Sigmoid colon (tissue), 4 donors: ENCODE data around the gene TMEM156.

ENCODE experiments used
- CTCF ChIP-seq, 4 experiments: fragments of 450-650 bp in 3 of 4; fragments of 200-600 bp in 1 of 4; IDR thresholded peaks; one replicate each; pipeline ENCODE4 v1.5.1; 2016 to 2019; ENCODE audit warnings: antibody characterized with exemption in 4 of 4, mild to moderate bottlenecking in 3 of 4, moderate library complexity in 2 of 4
- POLR2A ChIP-seq, 2 donors: fragments of 450-650 bp; IDR thresholded peaks; one replicate each; pipeline ENCODE4 v1.6.1; 2016; ENCODE audit warnings: antibody characterized with exemption in 2 of 2, mild to moderate bottlenecking in 2 of 2, moderate library complexity in 2 of 2
- POLR2AphosphoS5 ChIP-seq, 4 donors: sonication (generic); formaldehyde crosslinking; IDR thresholded peaks; one replicate each; pipeline ENCODE4 v1.6.1; 2017; ENCODE audit warnings: antibody characterized with exemption in 4 of 4

- TF ChIP-seq CTCF (IDR thresholded peaks at IDR 0.05) (no peak), POLR2A (IDR thresholded peaks at IDR 0.05) (no peak), POLR2AphosphoS5 (IDR thresholded peaks at IDR 0.05) (no peak)
Measured at GRCh38 chr4:39078829-39079228, 46.6 kb upstream of the TMEM156 start.
